Liver (tissue), 3 donors: ENCODE results near the gene NDUFS1.

ENCODE experiments used
- ATF3 ChIP-seq: IDR thresholded peaks from 2 replicates; pipeline ENCODE4 v1.6.1; 2016; ENCODE audit warnings: antibody characterized with exemption
- CTCF ChIP-seq: fragments of 150-350 bp; IDR thresholded peaks from 2 replicates; pipeline ENCODE4 v1.5.1; 2017; ENCODE audit warnings: improper control_type of control experiment, low read depth, low read length; ENCODE audit not compliant: missing input control
- EGR1 ChIP-seq, 2 donors: IDR thresholded peaks; 2 replicates each; pipeline ENCODE4 v1.6.1; 2016 to 2018; ENCODE audit warnings: antibody characterized with exemption in 2 of 2, low read depth in 2 of 2
- FOXA1 ChIP-seq: IDR thresholded peaks from 2 replicates; pipeline ENCODE4 v1.6.1; 2016; ENCODE audit warnings: antibody characterized with exemption
- GABPA ChIP-seq, 2 donors: IDR thresholded peaks in 1 of 2; conservative IDR thresholded peaks in 1 of 2; 2 replicates each; pipeline ENCODE4 v1.6.1; 2016; ENCODE audit warnings: antibody characterized with exemption in 2 of 2, mild to moderate bottlenecking in 1 of 2, moderate library complexity in 1 of 2
- MAX ChIP-seq: IDR thresholded peaks from 2 replicates; pipeline ENCODE4 v1.6.1; 2016; ENCODE audit warnings: antibody characterized with exemption
- RAD21 ChIP-seq, 2 donors: IDR thresholded peaks; 2 replicates each; pipeline ENCODE4 v1.6.1; 2016; ENCODE audit warnings: antibody characterized with exemption in 2 of 2, mild to moderate bottlenecking in 2 of 2
- SP1 ChIP-seq: IDR thresholded peaks from 2 replicates; pipeline ENCODE4 v1.6.1; 2018; ENCODE audit warnings: antibody characterized with exemption, mild to moderate bottlenecking
- YY1 ChIP-seq: IDR thresholded peaks from 2 replicates; pipeline ENCODE4 v1.6.1; 2016; ENCODE audit warnings: antibody characterized with exemption, mild to moderate bottlenecking
- donor health status: healthy.
- donor health status: healthy.

GRCh38 chr2:206112108-206112507 lies 47.1 kb downstream of the NDUFS1 start:
- no peak for TF ChIP-seq ATF3
- TF ChIP-seq CTCF: no peak
- TF ChIP-seq RAD21 (IDR thresholded peaks at IDR 0.05): no peak
- no peak for TF ChIP-seq MAX
- TF ChIP-seq SP1: no peak
- TF ChIP-seq FOXA1: no peak
- no peak for TF ChIP-seq YY1
- TF ChIP-seq EGR1 (IDR thresholded peaks at IDR 0.05; ENCODE audit: low read depth in 2 of 2): no peak
- no peak for TF ChIP-seq GABPA (IDR thresholded peaks at IDR 0.05 in 1 of 2, conservative IDR thresholded peaks at IDR 0.05 in 1 of 2)
